Smooth muscle cell (in vitro differentiated cells): ENCODE results near the gene CPNE8. TPM values are rescaled to one million over a fixed set of nuclear protein-coding genes. Genes with fewer than 3 reads are reported as not detected.

Source experiments
- DNase-seq: peaks from one replicate; lab custom pipeline; 2025; ENCODE audit not compliant: unreplicated experiment; lab: John Stamatoyannopoulos, UW
- H2AFZ ChIP-seq: fragments of 200-600 bp; sonication (generic); 2 replicates; pipeline ENCODE4 v1.6.0; 2016; ENCODE audit warnings: antibody characterized with exemption, low read depth, mild to moderate bottlenecking
- H3F3A ChIP-seq: fragments of 200-600 bp; sonication (generic); 2 replicates; pipeline ENCODE4 v1.6.0; 2017; ENCODE audit warnings: antibody characterized with exemption, low read depth
- H3K27ac ChIP-seq: fragments of 200-600 bp; sonication (generic); 2 replicates; pipeline ENCODE4 v1.5.1; 2016; ENCODE audit warnings: low read depth, mild to moderate bottlenecking
- H3K27me3 ChIP-seq: fragments of 200-600 bp; sonication (generic); 2 replicates; pipeline ENCODE4 v1.6.1; 2016; ENCODE audit warnings: low read depth, mild to moderate bottlenecking
- H3K36me3 ChIP-seq: fragments of 200-600 bp; sonication (generic); 2 replicates; pipeline ENCODE4 v1.5.1; 2016; ENCODE audit warnings: low read depth
- H3K4me1 ChIP-seq: fragments of 200-600 bp; sonication (generic); 2 replicates; pipeline ENCODE4 v1.5.1; 2016; ENCODE audit warnings: low read depth
- H3K4me2 ChIP-seq: fragments of 200-600 bp; sonication (generic); 2 replicates; pipeline ENCODE4 v1.6.0; 2016; ENCODE audit warnings: mild to moderate bottlenecking
- H3K4me3 ChIP-seq: fragments of 200-600 bp; sonication (generic); 2 replicates; pipeline ENCODE4 v1.5.1; 2016; ENCODE audit warnings: mild to moderate bottlenecking
- H3K79me2 ChIP-seq: fragments of 200-600 bp; sonication (generic); 2 replicates; pipeline ENCODE4 v1.6.0; 2016; ENCODE audit warnings: low read depth, mild to moderate bottlenecking
- H3K9ac ChIP-seq: fragments of 200-600 bp; sonication (generic); 2 replicates; pipeline ENCODE4 v1.6.0; 2016; ENCODE audit warnings: low read depth
- H3K9me3 ChIP-seq: fragments of 200-600 bp; sonication (generic); replicated peaks from 2 replicates; pipeline ENCODE4 v1.5.1; 2016; ENCODE audit warnings: low read depth
- H4K20me1 ChIP-seq: fragments of 200-600 bp; sonication (generic); 2 replicates; pipeline ENCODE4 v1.6.0; 2016; ENCODE audit warnings: low read depth
- CTCF ChIP-seq: fragments of 200-600 bp; sonication (generic); IDR thresholded peaks from 2 replicates; pipeline ENCODE4 v1.5.1; 2017; ENCODE audit warnings: borderline replicate concordance, mild to moderate bottlenecking, antibody characterized with exemption; ENCODE audit not compliant: insufficient read depth, poor library complexity, severe bottlenecking
- WGBS: methylation state at CpG from one replicate; pipeline ENCODE4 v1.1.7; 2016; ENCODE audit warnings: low lambda C conversion rate; 5-methylcytosine and 5-hydroxymethylcytosine counted together
- polyA plus RNA-seq: library from polyadenylated mRNA; unstranded; fragments of >200 nt; fragmentation: Nextera tagmentation; extraction: Ambion mirVana; gene quantifications from 2 replicates; pipeline ENCODE4 v1.2.1, GENCODE V29; 2016
- total RNA-seq: library from RNA; depleted of rRNA; stranded (reverse); fragments of >200 nt; gene quantifications from 2 replicates; pipeline ENCODE4 v1.2.3, GENCODE V29; 2014

The CPNE8 gene
- total and polyA plus RNA-seq, 2 experiments from 2014 or later = 6.3 to 19.4 TPM

DNA sequence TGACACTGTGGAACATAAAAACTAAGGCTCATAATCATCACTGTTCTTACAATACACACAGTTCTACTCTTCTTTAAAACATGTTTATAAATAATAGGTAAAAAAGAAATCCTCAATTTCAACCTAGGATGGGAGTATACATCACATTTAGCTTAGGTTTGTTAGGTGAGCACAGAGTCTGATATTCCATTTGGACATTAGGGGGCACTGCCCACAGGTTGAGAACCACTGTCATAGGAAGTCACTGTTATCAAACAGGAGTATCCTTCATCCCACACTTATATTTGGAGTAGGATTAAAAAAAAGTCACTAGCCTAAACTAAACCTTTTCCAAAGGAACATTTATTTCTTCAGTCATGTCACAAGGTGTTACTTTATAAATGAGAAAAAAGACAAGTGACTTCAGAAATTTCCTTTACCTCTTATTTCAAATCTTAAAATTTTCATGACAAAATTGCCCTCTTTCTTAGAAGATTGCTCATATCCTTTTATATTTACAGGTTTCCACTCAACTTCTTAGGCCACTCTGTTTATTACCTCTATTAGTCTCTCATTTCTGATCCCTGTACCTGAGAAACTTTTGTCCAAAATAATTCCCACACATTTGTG, 240.6 kb downstream of the CPNE8 start:
- Histone ChIP-seq H3K9ac (no peak overlapping the region), H3K4me3 (no peak overlapping the region), H4K20me1 (no peaks in the 10 kb centered on the region), H3K9me3 (peaks cover 12% of the 10 kb centered on the region), H3K36me3 (peaks cover 12% of the 10 kb centered on the region), H3K4me1 (peaks cover 5% of the 10 kb centered on the region), H2AFZ (no peak overlapping the region), H3K79me2 (no peaks in the 10 kb centered on the region), H3K27ac (no peak overlapping the region), H3F3A (no peaks in the 10 kb centered on the region), H3K4me2 (no peak overlapping the region), H3K27me3 (no peaks in the 10 kb centered on the region)
- peak; percentile 34 for TF ChIP-seq CTCF
- DNase-seq = no peak

- no peak overlapping the region for H3K9ac ChIP-seq
- H3F3A ChIP-seq = no peaks in the 10 kb centered on the region
- H3K4me2 ChIP-seq = no peak overlapping the region
- no peak overlapping the region for H3K4me3 ChIP-seq
- no peaks in the 10 kb centered on the region for H4K20me1 ChIP-seq
- no peaks in the 10 kb centered on the region for H3K4me1 ChIP-seq
- H3K27me3 ChIP-seq = no peaks in the 10 kb centered on the region
- TF ChIP-seq CTCF = no peak
- no peaks in the 10 kb centered on the region for H3K79me2 ChIP-seq
- H2AFZ ChIP-seq = no peak overlapping the region
- H3K27ac ChIP-seq = peak overlapping the region; percentile 37
- peaks cover 12% of the 10 kb centered on the region for H3K9me3 ChIP-seq
- H3K36me3 ChIP-seq = peaks cover 12% of the 10 kb centered on the region
- DNase-seq = no peak
These were observed 242.6 kb downstream of the CPNE8 start for GRCh38 chr12:38662829-38663228.

- Histone ChIP-seq H4K20me1 (no peaks in the 10 kb centered on the region), H3K79me2 (no peaks in the 10 kb centered on the region), H3K9me3 (no peaks in the 10 kb centered on the region), H3F3A (no peaks in the 10 kb centered on the region), H3K36me3 (no peaks in the 10 kb centered on the region), H3K4me3 (no peak overlapping the region), H3K9ac (no peak overlapping the region), H2AFZ (no peak overlapping the region), H3K4me1 (no peaks in the 10 kb centered on the region), H3K27me3 (no peaks in the 10 kb centered on the region), H3K27ac (no peak overlapping the region), H3K4me2 (no peak overlapping the region)
- WGBS = 90% methylated on average over 2 of the region's 2 CpGs
- no peak for DNase-seq
- no peak for TF ChIP-seq CTCF
These were observed 251.7 kb downstream of the CPNE8 start for GRCh38 chr12:38653650-38654049.

DNA sequence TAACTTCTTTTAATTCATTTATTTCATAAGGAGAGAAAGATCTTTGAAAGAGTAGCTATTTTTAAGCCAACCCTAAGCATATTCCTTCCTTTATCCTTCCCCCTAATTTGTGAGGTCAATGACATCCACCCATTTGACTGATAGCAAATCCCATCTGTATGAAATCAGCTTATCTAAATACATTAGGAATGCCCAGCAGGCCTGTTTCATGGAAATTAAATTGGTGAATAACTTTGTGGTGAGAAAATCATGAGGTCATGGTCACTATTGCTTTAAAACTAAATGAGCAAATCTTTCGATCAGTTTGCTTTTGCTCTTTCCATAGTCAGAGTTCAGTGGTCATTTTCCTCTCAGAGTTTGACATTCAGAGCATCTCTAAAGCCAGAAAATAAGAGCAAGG, 256.6 kb downstream of the CPNE8 start:
- no peaks in the 10 kb centered on the region for H3K36me3 ChIP-seq
- H3K9me3 ChIP-seq = no peaks in the 10 kb centered on the region
- no peak overlapping the region for H3K4me3 ChIP-seq
- no peak overlapping the region for H3K27ac ChIP-seq
- no peaks in the 10 kb centered on the region for H3K4me1 ChIP-seq
- TF ChIP-seq CTCF = no peak
- H2AFZ ChIP-seq = no peak overlapping the region
- no peaks in the 10 kb centered on the region for H4K20me1 ChIP-seq
- no peak for DNase-seq
- H3F3A ChIP-seq = no peaks in the 10 kb centered on the region
- WGBS = 88% methylated on average over 1 of the region's 1 CpG
- no peak overlapping the region for H3K9ac ChIP-seq
- H3K27me3 ChIP-seq = no peaks in the 10 kb centered on the region
- H3K79me2 ChIP-seq = no peaks in the 10 kb centered on the region
- no peak overlapping the region for H3K4me2 ChIP-seq
